Measurements from ENCODE around the gene ZFP36L2.

GRCh38 chr2:43230951-43231827 lies 4.8 kb upstream of the ZFP36L2 start:
- TF ChIP-seq CTCF (IDR thresholded peaks at IDR 0.05) (no peak), POLR2A (IDR thresholded peaks at IDR 0.05) (no peak)

All from tibial nerve (tissue), 3 donors.